ENCODE measurements around the gene PCK1. TPM values are rescaled to one million over a fixed set of nuclear protein-coding genes. Genes with fewer than 3 reads are reported as not detected.

PCK1 gene
- total and polyA plus RNA-seq, 2 experiments from 2014 or later, result not detected

DNA sequence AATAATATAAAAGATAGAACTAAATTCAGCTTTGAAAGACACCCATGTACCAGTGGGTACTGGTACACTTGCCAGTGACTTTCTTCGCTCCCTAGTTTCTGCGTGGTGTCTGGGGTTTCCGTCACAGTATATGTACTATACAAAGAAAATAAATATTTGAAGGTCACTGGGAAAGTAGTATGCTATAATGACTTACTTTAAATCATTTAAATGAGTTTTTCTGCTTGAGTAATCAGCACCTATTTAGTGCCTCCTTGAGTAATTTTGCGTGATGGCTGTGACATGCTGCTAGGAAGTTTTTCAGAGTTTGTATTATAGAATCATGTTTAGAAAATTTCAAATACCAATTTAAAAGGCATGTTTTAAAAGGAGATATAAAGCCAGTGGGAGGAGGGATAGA is 32.8 kb upstream of the PCK1 start (continued):
- TF ChIP-seq ZNF114 (CRISPR knock-in tag; IDR thresholded peaks at IDR 0.05) (no peak), POLR2AphosphoS5 (IDR thresholded peaks at IDR 0.05; ENCODE audit: low read depth) (no peak), CREB1 (CRISPR knock-in tag; IDR thresholded peaks at IDR 0.05; ENCODE audit: low read depth) (no peak), CTCF (conservative IDR thresholded peaks at IDR 0.05; ENCODE audit: low read depth in 2 of 2) (no peak)

DNA sequence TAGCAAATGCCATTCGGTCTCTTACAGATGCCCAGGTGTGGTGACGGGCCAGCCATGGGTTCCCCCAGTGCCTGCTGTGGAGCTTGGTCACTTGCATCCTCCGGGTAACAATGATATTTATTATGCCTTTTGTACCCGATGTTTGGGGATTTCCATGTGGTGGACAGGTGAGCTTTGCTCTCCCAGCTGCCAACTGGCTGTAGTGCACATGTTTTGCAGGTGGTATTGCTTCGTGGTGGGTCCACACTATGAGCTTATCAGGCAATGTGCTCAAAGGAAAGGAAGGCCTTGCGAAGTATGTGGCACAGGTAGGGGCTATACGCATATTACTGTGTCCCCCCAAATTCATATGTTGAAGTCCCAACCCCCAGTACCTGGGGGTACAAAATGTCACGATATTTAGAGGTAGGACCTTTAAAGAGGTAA is 31.7 kb upstream of the PCK1 start:
- Histone ChIP-seq H4K20me1 (replicated peaks; ENCODE audit: insufficient read depth) (no peaks in the 10 kb centered on the region), H3K9me2 (ENCODE audit: insufficient read depth) (no peaks in the 10 kb centered on the region), H2AFZ (no peak overlapping the region), H3K79me2 (replicated peaks; ENCODE audit: insufficient read depth) (no peaks in the 10 kb centered on the region), H3K4me3 (no peak overlapping the region), H3K36me3 (ENCODE audit: insufficient read depth) (no peaks in the 10 kb centered on the region), H3F3A (replicated peaks; ENCODE audit: low read depth) (no peaks in the 10 kb centered on the region), H3K4me1 (ENCODE audit: insufficient read depth) (no peaks in the 10 kb centered on the region), H3K27me3 (ENCODE audit: insufficient read depth) (no peaks in the 10 kb centered on the region), H3K4me2 (no peak overlapping the region), H3K27ac (ENCODE audit: low read depth) (no peak overlapping the region)
- DNase-seq (ENCODE audit: low spot score), result no peak
- TF ChIP-seq ZNF114 (CRISPR knock-in tag; IDR thresholded peaks at IDR 0.05), result no peak
- TF ChIP-seq ZNF331 (CRISPR knock-in tag; IDR thresholded peaks at IDR 0.05; ENCODE audit: low read depth), result no peak
- TF ChIP-seq, protein P1, sequence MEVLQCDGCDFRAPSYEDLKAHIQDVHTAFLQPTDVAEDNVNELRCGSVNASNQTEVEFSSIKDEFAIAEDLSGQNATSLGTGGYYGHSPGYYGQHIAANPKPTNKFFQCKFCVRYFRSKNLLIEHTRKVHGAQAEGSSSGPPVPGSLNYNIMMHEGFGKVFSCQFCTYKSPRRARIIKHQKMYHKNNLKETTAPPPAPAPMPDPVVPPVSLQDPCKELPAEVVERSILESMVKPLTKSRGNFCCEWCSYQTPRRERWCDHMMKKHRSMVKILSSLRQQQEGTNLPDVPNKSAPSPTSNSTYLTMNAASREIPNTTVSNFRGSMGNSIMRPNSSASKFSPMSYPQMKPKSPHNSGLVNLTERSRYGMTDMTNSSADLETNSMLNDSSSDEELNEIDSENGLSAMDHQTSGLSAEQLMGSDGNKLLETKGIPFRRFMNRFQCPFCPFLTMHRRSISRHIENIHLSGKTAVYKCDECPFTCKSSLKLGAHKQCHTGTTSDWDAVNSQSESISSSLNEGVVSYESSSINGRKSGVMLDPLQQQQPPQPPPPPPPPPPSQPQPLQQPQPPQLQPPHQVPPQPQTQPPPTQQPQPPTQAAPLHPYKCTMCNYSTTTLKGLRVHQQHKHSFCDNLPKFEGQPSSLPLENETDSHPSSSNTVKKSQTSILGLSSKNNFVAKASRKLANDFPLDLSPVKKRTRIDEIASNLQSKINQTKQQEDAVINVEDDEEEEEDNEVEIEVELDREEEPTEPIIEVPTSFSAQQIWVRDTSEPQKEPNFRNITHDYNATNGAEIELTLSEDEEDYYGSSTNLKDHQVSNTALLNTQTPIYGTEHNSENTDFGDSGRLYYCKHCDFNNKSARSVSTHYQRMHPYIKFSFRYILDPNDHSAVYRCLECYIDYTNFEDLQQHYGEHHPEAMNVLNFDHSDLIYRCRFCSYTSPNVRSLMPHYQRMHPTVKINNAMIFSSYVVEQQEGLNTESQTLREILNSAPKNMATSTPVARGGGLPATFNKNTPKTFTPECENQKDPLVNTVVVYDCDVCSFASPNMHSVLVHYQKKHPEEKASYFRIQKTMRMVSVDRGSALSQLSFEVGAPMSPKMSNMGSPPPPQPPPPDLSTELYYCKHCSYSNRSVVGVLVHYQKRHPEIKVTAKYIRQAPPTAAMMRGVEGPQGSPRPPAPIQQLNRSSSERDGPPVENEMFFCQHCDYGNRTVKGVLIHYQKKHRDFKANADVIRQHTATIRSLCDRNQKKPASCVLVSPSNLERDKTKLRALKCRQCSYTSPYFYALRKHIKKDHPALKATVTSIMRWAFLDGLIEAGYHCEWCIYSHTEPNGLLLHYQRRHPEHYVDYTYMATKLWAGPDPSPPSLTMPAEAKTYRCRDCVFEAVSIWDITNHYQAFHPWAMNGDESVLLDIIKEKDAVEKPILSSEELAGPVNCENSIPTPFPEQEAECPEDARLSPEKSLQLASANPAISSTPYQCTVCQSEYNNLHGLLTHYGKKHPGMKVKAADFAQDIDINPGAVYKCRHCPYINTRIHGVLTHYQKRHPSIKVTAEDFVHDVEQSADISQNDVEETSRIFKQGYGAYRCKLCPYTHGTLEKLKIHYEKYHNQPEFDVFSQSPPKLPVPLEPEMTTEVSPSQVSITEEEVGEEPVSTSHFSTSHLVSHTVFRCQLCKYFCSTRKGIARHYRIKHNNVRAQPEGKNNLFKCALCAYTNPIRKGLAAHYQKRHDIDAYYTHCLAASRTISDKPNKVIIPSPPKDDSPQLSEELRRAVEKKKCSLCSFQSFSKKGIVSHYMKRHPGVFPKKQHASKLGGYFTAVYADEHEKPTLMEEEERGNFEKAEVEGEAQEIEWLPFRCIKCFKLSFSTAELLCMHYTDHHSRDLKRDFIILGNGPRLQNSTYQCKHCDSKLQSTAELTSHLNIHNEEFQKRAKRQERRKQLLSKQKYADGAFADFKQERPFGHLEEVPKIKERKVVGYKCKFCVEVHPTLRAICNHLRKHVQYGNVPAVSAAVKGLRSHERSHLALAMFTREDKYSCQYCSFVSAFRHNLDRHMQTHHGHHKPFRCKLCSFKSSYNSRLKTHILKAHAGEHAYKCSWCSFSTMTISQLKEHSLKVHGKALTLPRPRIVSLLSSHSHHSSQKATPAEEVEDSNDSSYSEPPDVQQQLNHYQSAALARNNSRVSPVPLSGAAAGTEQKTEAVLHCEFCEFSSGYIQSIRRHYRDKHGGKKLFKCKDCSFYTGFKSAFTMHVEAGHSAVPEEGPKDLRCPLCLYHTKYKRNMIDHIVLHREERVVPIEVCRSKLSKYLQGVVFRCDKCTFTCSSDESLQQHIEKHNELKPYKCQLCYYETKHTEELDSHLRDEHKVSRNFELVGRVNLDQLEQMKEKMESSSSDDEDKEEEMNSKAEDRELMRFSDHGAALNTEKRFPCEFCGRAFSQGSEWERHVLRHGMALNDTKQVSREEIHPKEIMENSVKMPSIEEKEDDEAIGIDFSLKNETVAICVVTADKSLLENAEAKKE (CRISPR knock-in tag; IDR thresholded peaks at IDR 0.05), result no peak
- no peak for TF ChIP-seq EZH2 (IDR thresholded peaks at IDR 0.05; ENCODE audit: low read depth, unreplicated experiment)
- no peak for TF ChIP-seq EZH2phosphoT487 (IDR thresholded peaks at IDR 0.05; ENCODE audit: unreplicated experiment)
- TF ChIP-seq STAT1 (IDR thresholded peaks at IDR 0.05; ENCODE audit: unreplicated experiment), result no peak
- TF ChIP-seq, protein P2, sequence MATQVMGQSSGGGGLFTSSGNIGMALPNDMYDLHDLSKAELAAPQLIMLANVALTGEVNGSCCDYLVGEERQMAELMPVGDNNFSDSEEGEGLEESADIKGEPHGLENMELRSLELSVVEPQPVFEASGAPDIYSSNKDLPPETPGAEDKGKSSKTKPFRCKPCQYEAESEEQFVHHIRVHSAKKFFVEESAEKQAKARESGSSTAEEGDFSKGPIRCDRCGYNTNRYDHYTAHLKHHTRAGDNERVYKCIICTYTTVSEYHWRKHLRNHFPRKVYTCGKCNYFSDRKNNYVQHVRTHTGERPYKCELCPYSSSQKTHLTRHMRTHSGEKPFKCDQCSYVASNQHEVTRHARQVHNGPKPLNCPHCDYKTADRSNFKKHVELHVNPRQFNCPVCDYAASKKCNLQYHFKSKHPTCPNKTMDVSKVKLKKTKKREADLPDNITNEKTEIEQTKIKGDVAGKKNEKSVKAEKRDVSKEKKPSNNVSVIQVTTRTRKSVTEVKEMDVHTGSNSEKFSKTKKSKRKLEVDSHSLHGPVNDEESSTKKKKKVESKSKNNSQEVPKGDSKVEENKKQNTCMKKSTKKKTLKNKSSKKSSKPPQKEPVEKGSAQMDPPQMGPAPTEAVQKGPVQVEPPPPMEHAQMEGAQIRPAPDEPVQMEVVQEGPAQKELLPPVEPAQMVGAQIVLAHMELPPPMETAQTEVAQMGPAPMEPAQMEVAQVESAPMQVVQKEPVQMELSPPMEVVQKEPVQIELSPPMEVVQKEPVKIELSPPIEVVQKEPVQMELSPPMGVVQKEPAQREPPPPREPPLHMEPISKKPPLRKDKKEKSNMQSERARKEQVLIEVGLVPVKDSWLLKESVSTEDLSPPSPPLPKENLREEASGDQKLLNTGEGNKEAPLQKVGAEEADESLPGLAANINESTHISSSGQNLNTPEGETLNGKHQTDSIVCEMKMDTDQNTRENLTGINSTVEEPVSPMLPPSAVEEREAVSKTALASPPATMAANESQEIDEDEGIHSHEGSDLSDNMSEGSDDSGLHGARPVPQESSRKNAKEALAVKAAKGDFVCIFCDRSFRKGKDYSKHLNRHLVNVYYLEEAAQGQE (IDR thresholded peaks at IDR 0.05; ENCODE audit: unreplicated experiment), result no peak
- no peak for TF ChIP-seq CTCF (conservative IDR thresholded peaks at IDR 0.05; ENCODE audit: low read depth in 2 of 2)
- Mint-ChIP-seq H3K4me1 (peaks cover under 1% of the 10 kb centered on the region; the same call in 2 of the 3 replicates), H3K27ac (no peak overlapping the region), H3K9me3 (peaks cover 13% of the 10 kb centered on the region), H3K4me3 (no peak overlapping the region), H3K27me3 (ENCODE audit: insufficient read depth, low read depth, poor library complexity) (peaks cover 2% of the 10 kb centered on the region), H3K36me3 (ENCODE audit: low read depth) (no peaks in the 10 kb centered on the region; the same call in 2 of the 3 replicates)
- no peak for ATAC-seq
